Measurements from ENCODE around the gene GSK3A. TPM values are rescaled to one million over a fixed set of nuclear protein-coding genes. Genes with fewer than 3 reads are reported as not detected.

Gene GSK3A
- total and polyA plus RNA-seq, 2 experiments from 2014 or later = 17.7 to 40.7 TPM

DNA sequence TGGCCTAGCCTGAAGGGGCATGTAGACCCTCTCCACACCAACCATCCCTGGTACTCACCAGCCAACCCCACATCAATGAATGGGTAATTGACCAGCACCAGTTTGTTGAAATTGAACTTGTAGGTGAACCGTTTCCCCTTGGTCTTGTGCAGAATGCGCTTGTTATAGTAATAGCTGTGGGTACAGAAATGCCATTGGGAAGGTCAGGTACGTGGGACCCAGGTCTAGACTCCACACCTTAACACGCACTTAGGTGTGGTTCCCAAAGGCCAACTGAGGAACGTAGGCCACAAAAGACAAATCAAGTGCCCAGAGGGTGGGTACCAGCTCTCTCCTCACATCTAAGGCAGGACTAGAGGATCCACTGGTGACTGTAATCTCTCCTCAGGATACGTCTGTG is 7.4 kb upstream of the GSK3A start (continued):
- TF ChIP-seq, protein P1, sequence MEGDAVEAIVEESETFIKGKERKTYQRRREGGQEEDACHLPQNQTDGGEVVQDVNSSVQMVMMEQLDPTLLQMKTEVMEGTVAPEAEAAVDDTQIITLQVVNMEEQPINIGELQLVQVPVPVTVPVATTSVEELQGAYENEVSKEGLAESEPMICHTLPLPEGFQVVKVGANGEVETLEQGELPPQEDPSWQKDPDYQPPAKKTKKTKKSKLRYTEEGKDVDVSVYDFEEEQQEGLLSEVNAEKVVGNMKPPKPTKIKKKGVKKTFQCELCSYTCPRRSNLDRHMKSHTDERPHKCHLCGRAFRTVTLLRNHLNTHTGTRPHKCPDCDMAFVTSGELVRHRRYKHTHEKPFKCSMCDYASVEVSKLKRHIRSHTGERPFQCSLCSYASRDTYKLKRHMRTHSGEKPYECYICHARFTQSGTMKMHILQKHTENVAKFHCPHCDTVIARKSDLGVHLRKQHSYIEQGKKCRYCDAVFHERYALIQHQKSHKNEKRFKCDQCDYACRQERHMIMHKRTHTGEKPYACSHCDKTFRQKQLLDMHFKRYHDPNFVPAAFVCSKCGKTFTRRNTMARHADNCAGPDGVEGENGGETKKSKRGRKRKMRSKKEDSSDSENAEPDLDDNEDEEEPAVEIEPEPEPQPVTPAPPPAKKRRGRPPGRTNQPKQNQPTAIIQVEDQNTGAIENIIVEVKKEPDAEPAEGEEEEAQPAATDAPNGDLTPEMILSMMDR (conservative IDR thresholded peaks at IDR 0.05; ENCODE audit: low read depth in 2 of 2) = no peak

DNA sequence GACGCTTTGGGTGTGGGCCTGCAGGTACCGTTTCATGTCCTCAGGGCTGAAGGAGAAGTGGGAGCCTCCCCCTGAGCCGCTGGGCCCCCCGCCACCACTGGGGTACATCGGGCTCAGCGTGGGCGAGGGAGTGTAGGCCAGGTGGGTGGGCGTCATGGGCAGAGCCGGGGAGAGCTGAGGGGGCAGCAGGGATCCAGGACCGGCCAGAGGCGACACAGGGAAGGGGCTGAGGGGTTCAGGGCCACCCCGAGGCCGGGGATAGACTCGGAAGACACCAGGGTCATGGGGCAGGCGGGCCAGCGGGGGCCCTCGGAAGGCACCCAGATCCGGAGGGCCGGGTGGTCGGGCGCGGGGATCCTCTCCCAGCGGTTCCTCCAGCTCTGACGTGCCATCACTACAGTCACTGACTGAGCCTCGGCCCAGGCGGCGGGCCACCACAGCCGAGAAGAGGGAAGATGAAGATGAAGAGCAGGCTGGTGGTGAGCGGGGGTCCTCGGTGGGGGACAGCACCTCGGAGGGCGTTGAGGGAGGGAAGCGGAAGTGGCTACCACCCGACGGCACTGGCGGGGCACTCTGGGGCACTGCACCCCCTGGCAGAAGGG is 6.8 kb upstream of the GSK3A start:
- Histone ChIP-seq H2AFZ (no peak overlapping the region), H3K27ac (ENCODE audit: low read depth) (no peak overlapping the region), H3K27me3 (ENCODE audit: insufficient read depth) (no peaks in the 10 kb centered on the region), H3K4me2 (no peak overlapping the region), H3K9me2 (ENCODE audit: insufficient read depth) (no peaks in the 10 kb centered on the region), H3K36me3 (ENCODE audit: insufficient read depth) (no peaks in the 10 kb centered on the region), H3K4me1 (ENCODE audit: insufficient read depth) (peaks cover 36% of the 10 kb centered on the region), H4K20me1 (replicated peaks; ENCODE audit: insufficient read depth) (no peaks in the 10 kb centered on the region; the same call in 1 of the 2 replicates), H3K79me2 (replicated peaks; ENCODE audit: insufficient read depth) (peaks cover 34% of the 10 kb centered on the region), H3F3A (replicated peaks; ENCODE audit: low read depth) (peaks cover 12% of the 10 kb centered on the region), H3K4me3 (no peak overlapping the region)
- H3K4me1 Mint-ChIP-seq = peaks cover 42% of the 10 kb centered on the region
- H3K9me3 Mint-ChIP-seq = no peaks in the 10 kb centered on the region; the same call in 2 of the 3 replicates
- no peak for DNase-seq (ENCODE audit: low spot score)
- peaks cover 10% of the 10 kb centered on the region; the same call in 2 of the 3 replicates for H3K36me3 Mint-ChIP-seq (ENCODE audit: low read depth)
- H3K4me3 Mint-ChIP-seq = no peak overlapping the region
- TF ChIP-seq, protein P2, sequence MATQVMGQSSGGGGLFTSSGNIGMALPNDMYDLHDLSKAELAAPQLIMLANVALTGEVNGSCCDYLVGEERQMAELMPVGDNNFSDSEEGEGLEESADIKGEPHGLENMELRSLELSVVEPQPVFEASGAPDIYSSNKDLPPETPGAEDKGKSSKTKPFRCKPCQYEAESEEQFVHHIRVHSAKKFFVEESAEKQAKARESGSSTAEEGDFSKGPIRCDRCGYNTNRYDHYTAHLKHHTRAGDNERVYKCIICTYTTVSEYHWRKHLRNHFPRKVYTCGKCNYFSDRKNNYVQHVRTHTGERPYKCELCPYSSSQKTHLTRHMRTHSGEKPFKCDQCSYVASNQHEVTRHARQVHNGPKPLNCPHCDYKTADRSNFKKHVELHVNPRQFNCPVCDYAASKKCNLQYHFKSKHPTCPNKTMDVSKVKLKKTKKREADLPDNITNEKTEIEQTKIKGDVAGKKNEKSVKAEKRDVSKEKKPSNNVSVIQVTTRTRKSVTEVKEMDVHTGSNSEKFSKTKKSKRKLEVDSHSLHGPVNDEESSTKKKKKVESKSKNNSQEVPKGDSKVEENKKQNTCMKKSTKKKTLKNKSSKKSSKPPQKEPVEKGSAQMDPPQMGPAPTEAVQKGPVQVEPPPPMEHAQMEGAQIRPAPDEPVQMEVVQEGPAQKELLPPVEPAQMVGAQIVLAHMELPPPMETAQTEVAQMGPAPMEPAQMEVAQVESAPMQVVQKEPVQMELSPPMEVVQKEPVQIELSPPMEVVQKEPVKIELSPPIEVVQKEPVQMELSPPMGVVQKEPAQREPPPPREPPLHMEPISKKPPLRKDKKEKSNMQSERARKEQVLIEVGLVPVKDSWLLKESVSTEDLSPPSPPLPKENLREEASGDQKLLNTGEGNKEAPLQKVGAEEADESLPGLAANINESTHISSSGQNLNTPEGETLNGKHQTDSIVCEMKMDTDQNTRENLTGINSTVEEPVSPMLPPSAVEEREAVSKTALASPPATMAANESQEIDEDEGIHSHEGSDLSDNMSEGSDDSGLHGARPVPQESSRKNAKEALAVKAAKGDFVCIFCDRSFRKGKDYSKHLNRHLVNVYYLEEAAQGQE (IDR thresholded peaks at IDR 0.05; ENCODE audit: unreplicated experiment) = no peak
- TF ChIP-seq NANOG (IDR thresholded peaks at IDR 0.05; ENCODE audit: borderline replicate concordance) = no peak
- H3K27ac Mint-ChIP-seq = no peak overlapping the region
- peaks cover 25% of the 10 kb centered on the region for H3K27me3 Mint-ChIP-seq (ENCODE audit: insufficient read depth, low read depth, poor library complexity)
- ATAC-seq = no peak

DNA sequence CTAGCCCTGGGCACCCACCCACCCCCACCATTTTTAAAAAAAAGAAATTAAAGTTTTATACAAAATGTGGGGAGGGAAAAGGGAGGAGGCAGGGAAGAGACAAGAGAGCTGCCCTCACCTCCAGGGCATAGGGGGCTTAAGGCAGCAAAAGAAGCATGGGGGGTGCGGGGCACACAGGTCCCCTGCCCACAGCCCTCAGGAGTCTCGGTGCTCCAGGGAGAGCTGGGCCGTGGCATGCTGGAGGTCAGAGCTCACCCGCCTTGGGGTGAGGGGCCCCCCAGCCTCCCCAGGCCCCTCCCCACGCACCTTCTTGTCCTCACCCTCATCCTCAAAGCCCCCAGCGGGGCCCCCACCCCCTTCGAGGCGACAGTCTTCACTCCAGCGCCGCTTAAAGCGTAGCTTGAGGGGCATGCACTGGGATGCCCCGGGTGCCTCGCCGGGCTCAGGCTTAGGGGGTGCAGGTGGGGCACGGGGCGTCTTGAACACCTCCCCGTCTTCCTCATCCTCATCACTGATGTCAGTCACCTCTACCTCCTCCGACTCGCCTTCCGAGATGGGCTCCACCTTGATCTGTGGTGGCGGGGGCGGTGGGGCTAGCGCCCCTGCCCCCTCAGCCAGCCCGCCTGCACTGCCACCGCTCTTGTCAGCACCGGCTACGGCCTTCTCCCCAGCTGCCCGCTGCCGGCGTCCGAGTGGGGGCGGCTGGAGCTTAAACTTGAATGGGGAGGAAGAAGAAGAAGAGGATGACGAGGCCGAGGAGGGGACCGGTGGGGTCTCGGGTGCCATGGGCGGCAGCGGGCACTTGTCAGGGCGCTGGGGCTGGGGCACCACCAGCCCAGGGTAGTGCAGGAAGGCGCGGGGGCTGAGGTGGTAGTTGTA is 6.1 kb upstream of the GSK3A start:
- Mint-ChIP-seq H3K36me3 (ENCODE audit: low read depth) (peaks cover 10% of the 10 kb centered on the region; the same call in 2 of the 3 replicates), H3K27me3 (ENCODE audit: insufficient read depth, low read depth, poor library complexity) (peaks cover 26% of the 10 kb centered on the region), H3K27ac (no peak overlapping the region), H3K4me1 (peaks cover 43% of the 10 kb centered on the region), H3K9me3 (no peaks in the 10 kb centered on the region; the same call in 2 of the 3 replicates), H3K4me3 (no peak overlapping the region)
- Histone ChIP-seq H3K36me3 (ENCODE audit: insufficient read depth) (no peaks in the 10 kb centered on the region), H3K4me2 (no peak overlapping the region), H3F3A (replicated peaks; ENCODE audit: low read depth) (peaks cover 13% of the 10 kb centered on the region), H3K4me1 (ENCODE audit: insufficient read depth) (peaks cover 43% of the 10 kb centered on the region), H2AFZ (no peak overlapping the region), H3K4me3 (no peak overlapping the region), H4K20me1 (replicated peaks; ENCODE audit: insufficient read depth) (no peaks in the 10 kb centered on the region; the same call in 1 of the 2 replicates), H3K9me2 (ENCODE audit: insufficient read depth) (no peaks in the 10 kb centered on the region), H3K27ac (ENCODE audit: low read depth) (no peak overlapping the region), H3K27me3 (ENCODE audit: insufficient read depth) (no peaks in the 10 kb centered on the region), H3K79me2 (replicated peaks; ENCODE audit: insufficient read depth) (peaks cover 34% of the 10 kb centered on the region)
- DNase-seq (ENCODE audit: low spot score) = no peak
- TF ChIP-seq CREB1 (CRISPR knock-in tag; IDR thresholded peaks at IDR 0.05; ENCODE audit: low read depth) (no peak), POLR2AphosphoS5 (IDR thresholded peaks at IDR 0.05; ENCODE audit: low read depth) (0 out of 2 replicates have a peak, but pooled peaks have one; percentile 8)
- ATAC-seq = no peak
